Liver (tissue), 9 donors: ENCODE data around the gene UBR1. TPM values are rescaled to one million over a fixed set of nuclear protein-coding genes. Genes with fewer than 3 reads are reported as not detected.

Experiments
- DNase-seq: peaks from one replicate; pipeline ENCODE4 v3.0.0-alpha.2; 2017; ENCODE audit warnings: low spot score
- H3K27ac ChIP-seq, 2 donors: one replicate each; pipeline ENCODE4 v1.7.0; 2013; ENCODE audit warnings: inconsistent platforms in 2 of 2, low read length in 2 of 2, control low read depth in 1 of 2, low read depth in 1 of 2, mild to moderate bottlenecking in 1 of 2
- H3K27me3 ChIP-seq, 4 donors: one replicate each; pipeline versions ENCODE4 v1.6.1 to v1.7.0; 2013; ENCODE audit warnings: low read length in 3 of 4, inconsistent platforms in 1 of 4, mild to moderate bottlenecking in 1 of 4, moderate library complexity in 1 of 4; ENCODE audit not compliant: control insufficient read depth in 4 of 4, insufficient read depth in 4 of 4
- H3K36me3 ChIP-seq, 4 donors: one replicate each; pipeline versions ENCODE4 v1.6.1 to v1.7.0; 2013; ENCODE audit warnings: low read length in 3 of 4, mild to moderate bottlenecking in 3 of 4, low read depth in 1 of 4, moderate library complexity in 1 of 4; ENCODE audit not compliant: control insufficient read depth in 4 of 4, insufficient read depth in 3 of 4
- H3K4me1 ChIP-seq, 4 donors: one replicate each; pipeline versions ENCODE4 v1.6.1 to v1.7.0; 2013; ENCODE audit warnings: low read length in 3 of 4, mild to moderate bottlenecking in 3 of 4, moderate library complexity in 1 of 4; ENCODE audit not compliant: control insufficient read depth in 4 of 4, insufficient read depth in 4 of 4
- H3K4me3 ChIP-seq, 3 donors: one replicate each; pipeline versions ENCODE4 v1.6.1 to v1.7.0; 2013; ENCODE audit warnings: low read length in 3 of 3, control low read depth in 1 of 3, low read depth in 1 of 3, mild to moderate bottlenecking in 1 of 3
- H3K9ac ChIP-seq, 2 donors: one replicate each; pipeline ENCODE4 v1.7.0; 2013; ENCODE audit warnings: low read length in 2 of 2, mild to moderate bottlenecking in 2 of 2, moderate library complexity in 2 of 2, control low read depth in 1 of 2, low read depth in 1 of 2
- H3K9me3 ChIP-seq, 4 donors: one replicate each; pipeline versions ENCODE4 v1.6.1 to v1.7.0; 2013; ENCODE audit warnings: low read length in 3 of 4; ENCODE audit not compliant: control insufficient read depth in 4 of 4
- ATF3 ChIP-seq: IDR thresholded peaks from 2 replicates; pipeline ENCODE4 v1.6.1; 2016; ENCODE audit warnings: antibody characterized with exemption
- CTCF ChIP-seq: fragments of 150-350 bp; IDR thresholded peaks from 2 replicates; pipeline ENCODE4 v1.5.1; 2017; ENCODE audit warnings: improper control_type of control experiment, low read depth, low read length; ENCODE audit not compliant: missing input control
- EGR1 ChIP-seq, 2 donors: IDR thresholded peaks; 2 replicates each; pipeline ENCODE4 v1.6.1; 2016 to 2018; ENCODE audit warnings: antibody characterized with exemption in 2 of 2, low read depth in 2 of 2
- FOXA1 ChIP-seq: IDR thresholded peaks from 2 replicates; pipeline ENCODE4 v1.6.1; 2016; ENCODE audit warnings: antibody characterized with exemption
- FOXA2 ChIP-seq: IDR thresholded peaks from 2 replicates; pipeline ENCODE4 v1.6.1; 2016; ENCODE audit warnings: antibody characterized with exemption
- GABPA ChIP-seq, 2 donors: IDR thresholded peaks in 1 of 2; conservative IDR thresholded peaks in 1 of 2; 2 replicates each; pipeline ENCODE4 v1.6.1; 2016; ENCODE audit warnings: antibody characterized with exemption in 2 of 2, mild to moderate bottlenecking in 1 of 2, moderate library complexity in 1 of 2
- HNF4G ChIP-seq: IDR thresholded peaks from 2 replicates; pipeline ENCODE4 v1.6.1; 2016; ENCODE audit warnings: antibody characterized with exemption
- JUND ChIP-seq, 2 donors: IDR thresholded peaks; 2 replicates each; pipeline ENCODE4 v1.6.1; 2016; ENCODE audit warnings: antibody characterized with exemption in 2 of 2
- MAX ChIP-seq: IDR thresholded peaks from 2 replicates; pipeline ENCODE4 v1.6.1; 2016; ENCODE audit warnings: antibody characterized with exemption
- RAD21 ChIP-seq, 2 donors: IDR thresholded peaks; 2 replicates each; pipeline ENCODE4 v1.6.1; 2016; ENCODE audit warnings: antibody characterized with exemption in 2 of 2, mild to moderate bottlenecking in 2 of 2
- REST ChIP-seq: IDR thresholded peaks from 2 replicates; pipeline ENCODE4 v1.6.1; 2016; ENCODE audit warnings: antibody characterized with exemption, mild to moderate bottlenecking
- RXRA ChIP-seq, 2 donors: IDR thresholded peaks; 2 replicates each; pipeline ENCODE4 v1.6.1; 2017 to 2018; ENCODE audit warnings: antibody characterized with exemption in 2 of 2, mild to moderate bottlenecking in 1 of 2
- SP1 ChIP-seq: IDR thresholded peaks from 2 replicates; pipeline ENCODE4 v1.6.1; 2018; ENCODE audit warnings: antibody characterized with exemption, mild to moderate bottlenecking
- YY1 ChIP-seq: IDR thresholded peaks from 2 replicates; pipeline ENCODE4 v1.6.1; 2016; ENCODE audit warnings: antibody characterized with exemption, mild to moderate bottlenecking
- ZBTB33 ChIP-seq: IDR thresholded peaks from 2 replicates; pipeline ENCODE4 v1.6.1; 2016; ENCODE audit warnings: antibody characterized with exemption
- WGBS: extraction: QIAGEN DNeasy Blood & Tissue Kit; methylation state at CpG from one replicate; pipeline ENCODE4 v1.1.7; 2013; 5-methylcytosine and 5-hydroxymethylcytosine counted together
- polyA plus RNA-seq, 2 donors: library from polyadenylated mRNA; stranded (reverse) in 1 of 2; unstranded in 1 of 2; fragments of 200-250 nt in 1 of 2; fragments of >200 nt in 1 of 2; fragmentation: Nextera tagmentation in 1 of 2; extraction: Ambion mirVana in 1 of 2; gene quantifications; one replicate each; pipeline versions ENCODE4 v1.2.1 to v1.2.3, GENCODE V29; 2013 to 2015
- total RNA-seq, 2 donors: library from RNA; depleted of rRNA; stranded (reverse); fragments of >200 nt; gene quantifications; one replicate each; pipeline ENCODE4 v1.2.3, GENCODE V29; 2014
- donor health status: healthy.
- donor health status: healthy.
- donor health status: healthy.
- donor health status: healthy.
- donor health status: healthy.

UBR1 gene
- total and polyA plus RNA-seq, 4 donors: 3.7 to 25.3 (median 10.9) TPM

- H3K4me1 ChIP-seq: peaks cover 3 to 17% (median 14%) of the 10 kb centered on the region in 4 donors
- no peak overlapping the region for H3K9ac ChIP-seq
- H3K4me3 ChIP-seq: no peak overlapping the region
- H3K27ac ChIP-seq: no peak overlapping the region
- TF ChIP-seq ATF3 (no peak), EGR1 (IDR thresholded peaks at IDR 0.05; ENCODE audit: low read depth in 2 of 2) (no peak), CTCF (no peak), GABPA (IDR thresholded peaks at IDR 0.05 in 1 of 2, conservative IDR thresholded peaks at IDR 0.05 in 1 of 2) (no peak), FOXA2 (no peak), HNF4G (no peak), YY1 (no peak), RAD21 (IDR thresholded peaks at IDR 0.05) (no peak), SP1 (no peak), MAX (no peak), FOXA1 (no peak), JUND (IDR thresholded peaks at IDR 0.05) (no peak), RXRA (IDR thresholded peaks at IDR 0.05) (no peak), REST (no peak), ZBTB33 (no peak)
- no peak for DNase-seq
- peaks cover 0 to 3% (median under 1%) of the 10 kb centered on the region in 4 donors for H3K36me3 ChIP-seq
- 66% methylated on average over 1 of the region's 1 CpG for WGBS
- no peaks in the 10 kb centered on the region for H3K27me3 ChIP-seq
- H3K9me3 ChIP-seq: no peaks in the 10 kb centered on the region
Observed at GRCh38 chr15:43103907-43104306, 1.9 kb downstream of the UBR1 start.

GRCh38 chr15:43102187-43102586 is 3.7 kb downstream of the UBR1 start:
- no peak for DNase-seq
- no peaks in the 10 kb centered on the region for H3K27me3 ChIP-seq
- no peak for TF ChIP-seq YY1
- no peak for TF ChIP-seq FOXA2
- H3K27ac ChIP-seq: no peak overlapping the region
- WGBS: 96% methylated on average over 1 of the region's 1 CpG
- no peak overlapping the region for H3K4me3 ChIP-seq
- peaks cover 3 to 17% (median 14%) of the 10 kb centered on the region in 4 donors for H3K4me1 ChIP-seq
- H3K9me3 ChIP-seq: no peaks in the 10 kb centered on the region
- H3K36me3 ChIP-seq: peaks cover 0 to 3% (median under 1%) of the 10 kb centered on the region in 4 donors
- H3K9ac ChIP-seq: no peak overlapping the region
